A549 (cell line): ENCODE results near the gene NFX1. TPM values are rescaled to one million over a fixed set of nuclear protein-coding genes. Genes with fewer than 3 reads are reported as not detected.
A peak's percentile ranks its signal among the peaks of the same experiment; 100 is the strongest.

Experiments used
- ATAC-seq, 2 experiments: fragments of 200-7000 bp in 1 of 2; fragments of >200 bp in 1 of 2; cut with Nextera tagmentation in 1 of 2; cut with Tn5 transposase in 1 of 2; 3 replicates each; pipeline versions ENCODE4 v1.8.0 to v1.9.1; 2018 to 2020; ENCODE audit warnings: mild to moderate bottlenecking in 1 of 2, moderate library complexity in 1 of 2
- CTCF ChIA-PET: fragments of 300-600 bp; sonication (Branson Sonifier 250); formaldehyde crosslinking; extraction: SDS; loops from one replicate; lab custom pipeline; 2021; ENCODE audit warnings: antibody characterized with exemption, inconsistent platforms; lab: Yijun Ruan, JAX
- POLR2A ChIA-PET: fragments of 350-600 bp; formaldehyde crosslinking; extraction: SDS; loops from one replicate; lab custom pipeline; 2021; ENCODE audit warnings: antibody characterized with exemption, inconsistent platforms; lab: Yijun Ruan, JAX
- DNase-seq, 2 experiments: peaks; one replicate each; pipeline versions ENCODE4 v3.0.0 to v3.0.0-alpha.2; 2011 to 2016; ENCODE audit warnings: low read depth in 1 of 2, low spot score in 1 of 2
- FAIRE-seq: peaks from 2 replicates; lab custom pipeline; 2011; peaks lifted over from hg19 to GRCh38; lab: Jason Lieb, UNC
- H3K27ac ChIP-seq, 2 experiments: fragments of >200 bp; sonication (Bioruptor Twin); formaldehyde crosslinking; 3 replicates each; pipeline ENCODE4 v1.5.1; 2016 to 2017
- H3K4me1 ChIP-seq: fragments of >200 bp; sonication (Bioruptor Twin); formaldehyde crosslinking; 3 replicates; pipeline ENCODE4 v1.6.1; 2016
- H3K4me2 ChIP-seq: fragments of >200 bp; sonication (Bioruptor Twin); formaldehyde crosslinking; 3 replicates; pipeline ENCODE4 v1.6.1; 2016
- H3K4me3 ChIP-seq: fragments of >200 bp; sonication (Bioruptor Twin); formaldehyde crosslinking; 3 replicates; pipeline ENCODE4 v1.5.1; 2016
- H3K9me3 ChIP-seq: fragments of >200 bp; sonication (Bioruptor Twin); formaldehyde crosslinking; 3 replicates; pipeline ENCODE4 v1.6.1; 2016
- BHLHE40 ChIP-seq: IDR thresholded peaks from 2 replicates; pipeline ENCODE4 v1.6.1; 2012; ENCODE audit warnings: low read depth, low read length, inconsistent platforms
- CEBPB ChIP-seq, 2 experiments: fragments of >200 bp in 1 of 2; sonication (Bioruptor Twin) in 1 of 2; formaldehyde crosslinking in 1 of 2; IDR thresholded peaks; 2 replicates each; pipeline ENCODE4 v1.6.1; 2012 to 2016
- CHD2 ChIP-seq: fragments of 150-350 bp; IDR thresholded peaks from 2 replicates; pipeline ENCODE4 v1.6.1; 2014; ENCODE audit warnings: low read length; ENCODE audit not compliant: partially characterized antibody
- EP300 ChIP-seq, 2 experiments: fragments of >200 bp; sonication (Bioruptor Twin); formaldehyde crosslinking; IDR thresholded peaks; 2 replicates in 1 of 2; 3 replicates in 1 of 2; pipeline ENCODE4 v1.6.1; 2016 to 2017
- FOSL2 ChIP-seq, 2 experiments: fragments of 450-650 bp in 1 of 2; fragments of >200 bp in 1 of 2; sonication (Bioruptor Twin) in 1 of 2; formaldehyde crosslinking; IDR thresholded peaks; 2 replicates each; pipeline versions ENCODE4 v1.5.0 to v1.6.1; 2016 to 2020; ENCODE audit warnings: mild to moderate bottlenecking in 1 of 2, moderate library complexity in 1 of 2
- HDAC2 ChIP-seq: fragments of 200-600 bp; sonication (generic); IDR thresholded peaks from 2 replicates; pipeline ENCODE4 v1.6.1; 2016
- HEYL ChIP-seq: fragments of 250-450 bp; sonication (Bioruptor Pico); IDR thresholded peaks from 2 replicates; pipeline ENCODE4 v1.8.0; 2021; ENCODE audit warnings: mild to moderate bottlenecking, moderate library complexity
- HOXB13 ChIP-seq: fragments of 250-450 bp; sonication (Bioruptor Pico); IDR thresholded peaks from 2 replicates; pipeline ENCODE4 v1.5.0; 2020; ENCODE audit warnings: low read depth, mild to moderate bottlenecking, moderate library complexity
- HOXB5 ChIP-seq: fragments of 250-450 bp; sonication (Bioruptor Pico); IDR thresholded peaks from 2 replicates; pipeline ENCODE4 v1.5.0; 2020; ENCODE audit warnings: mild to moderate bottlenecking, moderate library complexity
- JUNB ChIP-seq: fragments of >200 bp; sonication (Bioruptor Twin); formaldehyde crosslinking; IDR thresholded peaks from 2 replicates; pipeline ENCODE4 v1.6.1; 2016
- MAFK ChIP-seq: fragments of 450-650 bp; IDR thresholded peaks from 2 replicates; pipeline ENCODE4 v1.6.1; 2014; ENCODE audit not compliant: partially characterized antibody
- MAZ ChIP-seq: fragments of 150-350 bp; IDR thresholded peaks from 2 replicates; pipeline ENCODE4 v1.6.1; 2014; ENCODE audit warnings: antibody characterized with exemption, low read depth, low read length, borderline replicate concordance
- NPAS2 ChIP-seq: fragments of 250-450 bp; sonication (Bioruptor Pico); IDR thresholded peaks from 2 replicates; pipeline ENCODE4 v1.8.0; 2022; ENCODE audit warnings: mild to moderate bottlenecking, moderate library complexity, borderline replicate concordance
- NR3C1 ChIP-seq: fragments of >200 bp; sonication (Bioruptor Twin); formaldehyde crosslinking; IDR thresholded peaks from 3 replicates; pipeline ENCODE4 v1.6.1; 2017
- PBX3 ChIP-seq: IDR thresholded peaks from 2 replicates; pipeline ENCODE4 v1.6.1; 2012
- PHF8 ChIP-seq: fragments of 200-600 bp; sonication (generic); IDR thresholded peaks from 2 replicates; pipeline ENCODE4 v1.6.1; 2016; ENCODE audit warnings: low read depth, mild to moderate bottlenecking, antibody characterized with exemption, moderate library complexity, borderline replicate concordance
- POLR2AphosphoS2 ChIP-seq: conservative IDR thresholded peaks from 2 replicates; pipeline ENCODE4 v1.6.1; 2012; ENCODE audit warnings: low read length, improper control_type of control experiment, inconsistent platforms
- RAD21 ChIP-seq, 2 experiments: fragments of >200 bp in 1 of 2; sonication (Bioruptor Twin) in 1 of 2; formaldehyde crosslinking in 1 of 2; IDR thresholded peaks in 1 of 2; conservative IDR thresholded peaks in 1 of 2; 2 replicates in 1 of 2; 3 replicates in 1 of 2; pipeline ENCODE4 v1.6.1; 2012 to 2018; ENCODE audit warnings: inconsistent platforms in 1 of 2
- RFX5 ChIP-seq: fragments of 450-650 bp; IDR thresholded peaks from 2 replicates; pipeline ENCODE4 v1.7.1; 2014; ENCODE audit warnings: antibody characterized with exemption, mild to moderate bottlenecking, moderate library complexity
- SMC3 ChIP-seq: fragments of >200 bp; sonication (Bioruptor Twin); formaldehyde crosslinking; IDR thresholded peaks from 3 replicates; pipeline ENCODE4 v1.6.1; 2018; ENCODE audit warnings: inconsistent platforms
- TFCP2L1 ChIP-seq: fragments of 250-450 bp; sonication (Bioruptor Pico); IDR thresholded peaks from 2 replicates; pipeline ENCODE4 v1.5.0; 2021; ENCODE audit warnings: mild to moderate bottlenecking
- TP53 ChIP-seq: fragments of 250-450 bp; sonication (Bioruptor Pico); IDR thresholded peaks from 2 replicates; pipeline ENCODE4 v1.5.0; 2021; ENCODE audit warnings: mild to moderate bottlenecking, moderate library complexity
- ZC3H11A ChIP-seq: fragments of 450-650 bp; IDR thresholded peaks from 2 replicates; pipeline ENCODE4 v1.6.1; 2014; ENCODE audit warnings: antibody characterized with exemption, mild to moderate bottlenecking
- WGBS: methylation state at CpG from one replicate; pipeline ENCODE4 v1.1.6; 2017; ENCODE audit errors: missing lambda C conversion rate; 5-methylcytosine and 5-hydroxymethylcytosine counted together
- polyA plus RNA-seq, 4 experiments: library from polyadenylated mRNA; depleted of rRNA in 3 of 4; stranded (reverse); fragments of >200 nt; fragmentation: RNase III in 1 of 4; extraction: RNeasy Plus Mini Kit Qiagen cat#74134 plus additional on column Dnase treatment in 1 of 4; gene quantifications; 2 replicates in 3 of 4; 3 replicates in 1 of 4; pipeline ENCODE4 v1.2.3, GENCODE V29; 2011 to 2017
- TF ChIP-seq, protein P1 (sequence below): IDR thresholded peaks from 2 replicates; pipeline ENCODE4 v1.6.1; 2012; ENCODE audit warnings: low read depth, borderline replicate concordance
- TF ChIP-seq, protein P2 (sequence below): fragments of >200 bp; sonication (Bioruptor Twin); formaldehyde crosslinking; IDR thresholded peaks from 3 replicates; pipeline ENCODE4 v1.5.1; 2016

NFX1 gene
- polyA plus RNA-seq, 2 of the 4 experiments (the other 2 are of a cell fraction): 24.8 to 41.2 TPM

DNA sequence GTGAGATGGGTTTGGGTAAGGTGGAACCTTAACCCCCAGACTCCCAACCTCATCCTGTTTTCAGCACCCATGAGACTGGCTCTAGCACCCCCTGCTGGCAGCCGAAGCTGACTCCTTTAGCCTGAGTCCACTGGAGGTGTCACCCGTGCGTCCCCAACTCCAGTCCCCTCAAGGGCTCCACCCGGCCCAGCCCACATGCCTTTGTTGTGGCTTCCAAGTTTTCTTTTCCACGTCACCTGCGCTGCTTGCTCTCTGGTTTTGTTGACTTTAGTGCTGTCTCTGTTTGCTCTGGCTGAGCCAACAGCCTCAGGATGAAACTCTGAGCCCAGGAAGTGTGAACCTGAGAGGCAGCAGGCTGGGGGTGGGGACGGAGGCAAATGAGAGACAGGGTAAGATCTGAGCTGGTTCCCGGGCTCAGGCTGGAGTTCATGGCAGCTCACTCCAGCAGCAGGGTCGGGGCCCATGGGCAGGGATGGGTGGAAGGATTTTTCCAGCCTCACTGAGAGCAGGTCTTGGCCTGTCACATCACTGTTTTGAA, 125.3 kb downstream of the NFX1 start (continued):
- no peak for TF ChIP-seq PHF8
- peak; percentile 53 for TF ChIP-seq BHLHE40
- no peak for TF ChIP-seq HEYL (CRISPR knock-in tag)
- TF ChIP-seq PBX3: 0 out of 2 replicates have a peak, but pooled peaks have one; percentile 22
- TF ChIP-seq SMC3: peak; percentile 86
- no peak for TF ChIP-seq CHD2
- TF ChIP-seq POLR2AphosphoS2: no peak
- TF ChIP-seq, protein P1, sequence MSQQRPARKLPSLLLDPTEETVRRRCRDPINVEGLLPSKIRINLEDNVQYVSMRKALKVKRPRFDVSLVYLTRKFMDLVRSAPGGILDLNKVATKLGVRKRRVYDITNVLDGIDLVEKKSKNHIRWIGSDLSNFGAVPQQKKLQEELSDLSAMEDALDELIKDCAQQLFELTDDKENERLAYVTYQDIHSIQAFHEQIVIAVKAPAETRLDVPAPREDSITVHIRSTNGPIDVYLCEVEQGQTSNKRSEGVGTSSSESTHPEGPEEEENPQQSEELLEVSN: no peak
- TF ChIP-seq, protein P2, sequence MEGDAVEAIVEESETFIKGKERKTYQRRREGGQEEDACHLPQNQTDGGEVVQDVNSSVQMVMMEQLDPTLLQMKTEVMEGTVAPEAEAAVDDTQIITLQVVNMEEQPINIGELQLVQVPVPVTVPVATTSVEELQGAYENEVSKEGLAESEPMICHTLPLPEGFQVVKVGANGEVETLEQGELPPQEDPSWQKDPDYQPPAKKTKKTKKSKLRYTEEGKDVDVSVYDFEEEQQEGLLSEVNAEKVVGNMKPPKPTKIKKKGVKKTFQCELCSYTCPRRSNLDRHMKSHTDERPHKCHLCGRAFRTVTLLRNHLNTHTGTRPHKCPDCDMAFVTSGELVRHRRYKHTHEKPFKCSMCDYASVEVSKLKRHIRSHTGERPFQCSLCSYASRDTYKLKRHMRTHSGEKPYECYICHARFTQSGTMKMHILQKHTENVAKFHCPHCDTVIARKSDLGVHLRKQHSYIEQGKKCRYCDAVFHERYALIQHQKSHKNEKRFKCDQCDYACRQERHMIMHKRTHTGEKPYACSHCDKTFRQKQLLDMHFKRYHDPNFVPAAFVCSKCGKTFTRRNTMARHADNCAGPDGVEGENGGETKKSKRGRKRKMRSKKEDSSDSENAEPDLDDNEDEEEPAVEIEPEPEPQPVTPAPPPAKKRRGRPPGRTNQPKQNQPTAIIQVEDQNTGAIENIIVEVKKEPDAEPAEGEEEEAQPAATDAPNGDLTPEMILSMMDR: peak; percentile 91
- TF ChIP-seq NR3C1: no peak
- peak; percentile 45; the same call in 1 of the 2 replicates for TF ChIP-seq RFX5
- TF ChIP-seq TFCP2L1 (CRISPR knock-in tag): 0 out of 2 replicates have a peak, but pooled peaks have one; percentile 63
- no peak for TF ChIP-seq MAFK
- TF ChIP-seq FOSL2 (IDR thresholded peaks at IDR 0.05): peak; percentile 48; the same call in 1 of the 2 replicates
- peak; percentile 77 for TF ChIP-seq FOSL2 (CRISPR knock-in tag; IDR thresholded peaks at IDR 0.05)
- peak in 1 of 2 experiments; percentile 73; a peak in 1 of 4 replicates for TF ChIP-seq CEBPB (IDR thresholded peaks at IDR 0.05)
- no peak for TF ChIP-seq NPAS2 (CRISPR knock-in tag)
- peak; percentile 83 to 91; a peak in 4 of 5 replicates for TF ChIP-seq EP300 (IDR thresholded peaks at IDR 0.05)
- peak; percentile 66 to 83 for TF ChIP-seq RAD21 (conservative IDR thresholded peaks at IDR 0.05 in 1 of 2, IDR thresholded peaks at IDR 0.05 in 1 of 2)
- TF ChIP-seq HOXB13 (CRISPR knock-in tag): no peak
- TF ChIP-seq TP53 (CRISPR knock-in tag): no peak
- no peak for TF ChIP-seq MAZ
- TF ChIP-seq HDAC2: no peak
- TF ChIP-seq ZC3H11A: no peak
- peak; percentile 72 for TF ChIP-seq JUNB
- peak; percentile 59; the same call in 1 of the 2 replicates for TF ChIP-seq HOXB5

DNA sequence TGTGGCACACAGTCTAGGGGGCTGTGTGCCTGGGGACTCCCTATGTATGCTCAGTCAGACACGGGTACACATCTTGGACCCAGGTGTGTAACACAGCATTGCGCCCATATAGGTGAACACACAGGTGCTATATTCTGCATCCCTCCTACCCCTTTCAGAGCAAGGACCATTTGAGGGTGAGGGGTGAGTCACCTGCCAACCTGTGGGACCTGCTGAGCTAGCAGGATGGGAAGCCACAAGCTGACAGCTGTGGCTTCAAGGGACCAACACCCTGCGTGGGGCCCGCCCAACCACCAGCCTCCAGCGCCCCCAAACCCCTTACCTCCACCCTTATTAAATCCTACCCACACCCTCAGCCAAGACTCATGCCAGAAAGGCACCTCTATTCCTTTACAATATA, 126.7 kb downstream of the NFX1 start:
- no peak for DNase-seq
- WGBS: 71% methylated on average over 5 of the region's 5 CpGs
- TF ChIP-seq FOSL2 (IDR thresholded peaks at IDR 0.05) (no peak), FOSL2 (CRISPR knock-in tag; IDR thresholded peaks at IDR 0.05) (peak; percentile 33), MAFK (no peak)
- CTCF ChIA-PET: interaction anchor here (1.0 to 12.6 kb wide), 8 partner anchors 11 to 304 kb away, joined by 3 to 177 read pairs (median 43); partner anchors contain the start of genes AQP3 and AQP7
- peak overlapping the region; percentile 75; the same call in 2 of the 3 replicates for H3K4me2 ChIP-seq
- no peak for FAIRE-seq
- peaks cover 46% of the 10 kb centered on the region for H3K4me1 ChIP-seq
- H3K27ac ChIP-seq: peak overlapping the region; percentile 77 to 87
- H3K4me3 ChIP-seq: no peak overlapping the region
- no peak for ATAC-seq
- no peaks in the 10 kb centered on the region for H3K9me3 ChIP-seq
- POLR2A ChIA-PET: no interaction called here
